ENCODE data around the gene COL5A1.

COL5A1 gene

GRCh38 chr9:134835448-134835847 lies 193.8 kb downstream of the COL5A1 start:
- TF ChIP-seq, protein P1, sequence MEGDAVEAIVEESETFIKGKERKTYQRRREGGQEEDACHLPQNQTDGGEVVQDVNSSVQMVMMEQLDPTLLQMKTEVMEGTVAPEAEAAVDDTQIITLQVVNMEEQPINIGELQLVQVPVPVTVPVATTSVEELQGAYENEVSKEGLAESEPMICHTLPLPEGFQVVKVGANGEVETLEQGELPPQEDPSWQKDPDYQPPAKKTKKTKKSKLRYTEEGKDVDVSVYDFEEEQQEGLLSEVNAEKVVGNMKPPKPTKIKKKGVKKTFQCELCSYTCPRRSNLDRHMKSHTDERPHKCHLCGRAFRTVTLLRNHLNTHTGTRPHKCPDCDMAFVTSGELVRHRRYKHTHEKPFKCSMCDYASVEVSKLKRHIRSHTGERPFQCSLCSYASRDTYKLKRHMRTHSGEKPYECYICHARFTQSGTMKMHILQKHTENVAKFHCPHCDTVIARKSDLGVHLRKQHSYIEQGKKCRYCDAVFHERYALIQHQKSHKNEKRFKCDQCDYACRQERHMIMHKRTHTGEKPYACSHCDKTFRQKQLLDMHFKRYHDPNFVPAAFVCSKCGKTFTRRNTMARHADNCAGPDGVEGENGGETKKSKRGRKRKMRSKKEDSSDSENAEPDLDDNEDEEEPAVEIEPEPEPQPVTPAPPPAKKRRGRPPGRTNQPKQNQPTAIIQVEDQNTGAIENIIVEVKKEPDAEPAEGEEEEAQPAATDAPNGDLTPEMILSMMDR (IDR thresholded peaks at IDR 0.05; ENCODE audit: insufficient read depth, low read depth, low read length, missing control alignments): no peak
- H3K4me3 ChIP-seq (ENCODE audit: low read length): no peak overlapping the region
- DNase-seq (ENCODE audit: low read depth): no peak

DNA sequence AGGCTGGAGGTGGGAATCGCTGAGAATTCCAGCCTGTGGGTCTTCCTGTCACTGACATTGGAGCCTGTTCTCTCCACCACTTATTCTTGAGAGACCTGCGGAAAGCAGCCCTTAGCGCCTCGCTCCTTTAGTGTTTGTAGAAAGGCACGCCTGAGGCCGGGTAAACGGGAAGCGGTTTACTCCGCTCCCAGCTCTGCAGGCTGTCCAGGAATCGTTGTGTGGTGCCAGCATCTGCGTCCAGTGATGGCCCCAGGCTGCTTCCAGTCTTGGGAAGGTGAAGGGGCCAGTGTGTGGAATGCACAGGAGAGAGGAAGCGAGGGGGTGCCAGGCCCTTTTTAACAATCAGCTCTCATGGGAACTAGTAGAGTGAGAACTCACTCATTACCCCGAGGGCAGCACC lies 194.4 kb downstream of the COL5A1 start:
- TF ChIP-seq, protein P1 (IDR thresholded peaks at IDR 0.05; ENCODE audit: insufficient read depth, low read depth, low read length, missing control alignments): no peak
- no peak overlapping the region for H3K4me3 ChIP-seq (ENCODE audit: low read length)
- no peak for DNase-seq (ENCODE audit: low read depth)

DNA sequence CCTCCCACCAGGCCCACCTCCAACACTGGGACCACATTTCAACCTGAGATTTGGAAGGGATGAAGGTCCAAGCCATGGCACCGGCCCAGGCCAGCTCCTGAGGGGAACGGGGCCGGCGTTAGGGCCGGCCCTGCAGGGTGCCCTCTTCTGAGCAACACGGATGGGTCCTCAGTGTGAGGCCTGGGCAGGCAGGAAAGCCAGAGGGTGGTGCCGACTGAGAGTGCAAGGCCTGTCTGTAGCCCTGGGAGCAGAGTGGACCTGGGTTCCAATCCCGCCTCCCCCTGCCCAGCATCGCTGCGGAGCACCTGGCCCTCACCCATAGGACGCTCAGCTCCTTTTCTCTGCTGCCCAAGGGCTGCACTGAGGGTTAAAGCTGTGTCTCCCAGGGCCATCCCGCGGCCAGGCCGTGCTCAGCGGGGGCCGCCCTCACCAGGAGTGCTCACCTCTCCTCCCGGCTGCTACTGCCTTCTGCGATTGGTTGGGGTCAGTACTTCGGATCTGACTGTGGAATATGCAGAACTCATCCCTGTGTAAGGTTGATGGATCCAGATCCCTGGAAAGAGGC lies 194.9 kb downstream of the COL5A1 start:
- DNase-seq (ENCODE audit: low read depth): no peak
- TF ChIP-seq, protein P1 (IDR thresholded peaks at IDR 0.05; ENCODE audit: insufficient read depth, low read depth, low read length, missing control alignments): no peak
- H3K4me3 ChIP-seq (ENCODE audit: low read length): no peak overlapping the region

- TF ChIP-seq, protein P1 (IDR thresholded peaks at IDR 0.05; ENCODE audit: insufficient read depth, low read depth, low read length, missing control alignments): no peak
- no peak overlapping the region for H3K4me3 ChIP-seq (ENCODE audit: low read length)
- DNase-seq (ENCODE audit: low read depth): no peak
Measured at GRCh38 chr9:134837529-134837928, 195.9 kb downstream of the COL5A1 start.

GRCh38 chr9:134838651-134839454 lies 197.2 kb downstream of the COL5A1 start:
- TF ChIP-seq, protein P1 (IDR thresholded peaks at IDR 0.05; ENCODE audit: insufficient read depth, low read depth, low read length, missing control alignments): no peak
- no peak overlapping the region for H3K4me3 ChIP-seq (ENCODE audit: low read length)
- no peak for DNase-seq (ENCODE audit: low read depth)

DNA sequence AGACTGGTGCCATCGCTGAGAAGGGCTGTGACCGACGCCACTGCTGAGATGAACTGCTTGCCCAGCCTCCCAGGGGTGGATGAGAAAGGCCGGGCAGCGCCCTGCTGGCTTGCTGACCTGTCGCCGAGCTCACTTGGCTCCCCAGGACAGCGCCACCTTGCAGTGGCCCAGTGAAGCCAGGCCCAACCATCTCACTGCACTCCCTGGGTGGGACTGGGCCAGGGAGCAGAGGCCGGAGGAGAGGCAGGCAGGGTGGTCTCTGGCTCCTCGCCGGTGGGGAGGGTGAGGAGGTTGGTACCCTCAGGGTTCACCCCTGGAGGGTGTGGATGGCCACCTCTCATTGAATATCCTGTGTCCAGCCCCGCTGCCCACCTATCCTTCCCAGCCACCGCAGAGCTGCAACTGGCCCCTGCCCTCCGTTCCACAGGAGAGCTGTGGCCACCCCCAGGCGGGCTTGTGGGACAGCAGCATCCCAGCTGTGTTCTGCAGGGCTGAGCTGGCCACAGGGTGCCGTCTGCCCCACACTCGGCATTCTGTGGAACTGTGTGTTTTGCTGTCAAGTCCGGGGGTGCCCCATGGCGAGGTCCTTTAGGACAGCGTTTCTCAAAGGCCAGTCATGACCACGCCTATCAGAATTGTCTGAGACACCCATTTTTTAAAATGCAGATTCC lies 198.0 kb downstream of the COL5A1 start:
- DNase-seq (ENCODE audit: low read depth): no peak
- H3K4me3 ChIP-seq (ENCODE audit: low read length): no peak overlapping the region
- TF ChIP-seq, protein P1 (IDR thresholded peaks at IDR 0.05; ENCODE audit: insufficient read depth, low read depth, low read length, missing control alignments): no peak
